PC-3 (cell line): ENCODE measurements around the gene CACNA1H. TPM values are rescaled to one million over a fixed set of nuclear protein-coding genes. Genes with fewer than 3 reads are reported as not detected.
A peak's percentile ranks its signal among the peaks of the same experiment; 100 is the strongest.

Source experiments
- ATAC-seq: fragments of 200-7000 bp; cut with Tn5 transposase; 2 replicates; pipeline ENCODE4 v1.9.1; 2020; ENCODE audit warnings: mild to moderate bottlenecking, moderate library complexity
- BruUV-seq: library from RNA; stranded (reverse); fragments of 400-500 nt; replicated peaks from 2 replicates; lab custom pipeline; 2021; lab: Mats Ljungman, UMichigan
- CTCF ChIA-PET: fragments of 300-600 bp; sonication (Branson Sonifier 250); formaldehyde crosslinking; loops from one replicate; lab custom pipeline; 2022; ENCODE audit warnings: antibody characterized with exemption; lab: Charles Lee
- POLR2A ChIA-PET: fragments of 300-600 bp; sonication (Branson Sonifier 250); formaldehyde crosslinking; loops from one replicate; lab custom pipeline; 2022; ENCODE audit warnings: antibody characterized with exemption; ENCODE audit not compliant: unreplicated experiment; lab: Charles Lee
- DNase-seq: peaks from one replicate; pipeline ENCODE4 v3.0.0-alpha.2; 2015
- H2AFZ ChIP-seq: fragments of 300-600 bp; sonication (generic); 2 replicates; pipeline ENCODE4 v1.6.0; 2016; ENCODE audit warnings: antibody characterized with exemption, low read length
- H3F3A ChIP-seq: fragments of 300-600 bp; sonication (generic); one replicate; pipeline ENCODE4 v1.6.0; 2017; ENCODE audit warnings: antibody characterized with exemption, low read length, control low read depth, mild to moderate bottlenecking; ENCODE audit not compliant: unreplicated experiment
- H3K27ac ChIP-seq: fragments of 300-600 bp; sonication (generic); 2 replicates; pipeline ENCODE4 v1.5.1; 2016; ENCODE audit warnings: mild to moderate bottlenecking, low read length
- H3K27me3 ChIP-seq: fragments of 300-600 bp; sonication (generic); 2 replicates; pipeline ENCODE4 v1.6.1; 2016; ENCODE audit warnings: low read length, mixed read lengths
- H3K36me3 ChIP-seq: fragments of 300-600 bp; sonication (generic); 2 replicates; pipeline ENCODE4 v1.6.1; 2016; ENCODE audit warnings: low read depth, mixed run types, low read length, mixed read lengths
- H3K4me1 ChIP-seq: fragments of 300-600 bp; sonication (generic); 2 replicates; pipeline ENCODE4 v1.5.1; 2016; ENCODE audit warnings: low read length; ENCODE audit not compliant: insufficient read depth
- H3K4me2 ChIP-seq: fragments of 300-600 bp; sonication (generic); 2 replicates; pipeline ENCODE4 v1.6.0; 2016; ENCODE audit warnings: low read length
- H3K4me3 ChIP-seq: fragments of 300-600 bp; sonication (generic); 2 replicates; pipeline ENCODE4 v1.5.1; 2016; ENCODE audit warnings: mild to moderate bottlenecking, low read length, mixed read lengths
- H3K79me2 ChIP-seq: fragments of 300-600 bp; sonication (generic); 2 replicates; pipeline ENCODE4 v1.6.1; 2017; ENCODE audit warnings: low read length, mixed read lengths
- H3K9ac ChIP-seq: fragments of 300-600 bp; sonication (generic); 2 replicates; pipeline ENCODE4 v1.6.0; 2016; ENCODE audit warnings: mild to moderate bottlenecking, low read length
- H3K9me2 ChIP-seq: fragments of 300-600 bp; sonication (generic); replicated peaks from 2 replicates; pipeline ENCODE4 v1.6.1; 2016; ENCODE audit warnings: mixed run types, low read length, mixed read lengths
- H3K9me3 ChIP-seq: fragments of 300-600 bp; sonication (generic); 2 replicates; pipeline ENCODE4 v1.6.1; 2016; ENCODE audit warnings: low read length, mixed read lengths
- H4K20me1 ChIP-seq: fragments of 300-600 bp; sonication (generic); 2 replicates; pipeline ENCODE4 v1.6.1; 2016; ENCODE audit warnings: low read length, mixed read lengths
- CTCF ChIP-seq: fragments of 300-600 bp; sonication (generic); conservative IDR thresholded peaks from 2 replicates; pipeline ENCODE4 v1.5.1; 2017; ENCODE audit warnings: antibody characterized with exemption, low read depth, mild to moderate bottlenecking, low read length
- EZH2 ChIP-seq: fragments of 300-600 bp; sonication (generic); IDR thresholded peaks from one replicate; pipeline ENCODE4 v1.6.1; 2017; ENCODE audit warnings: antibody characterized with exemption, mild to moderate bottlenecking, low read length; ENCODE audit not compliant: unreplicated experiment
- EZH2phosphoT487 ChIP-seq: fragments of 300-600 bp; sonication (generic); IDR thresholded peaks from 2 replicates; pipeline ENCODE4 v1.6.1; 2018; ENCODE audit warnings: mild to moderate bottlenecking, antibody characterized with exemption, low read length, borderline replicate concordance
- intact Hi-C: fragments of 100-400 bp; cut with micrococcal nuclease; formaldehyde crosslinking; loops from 2 replicates; pipeline ENCODE4 v1.9.0; 2023
- total RNA-seq: library from RNA; depleted of rRNA; stranded (reverse); fragments of >200 nt; gene quantifications from 2 replicates; pipeline ENCODE4 v1.2.3, GENCODE V29; 2014

CACNA1H gene
- total RNA-seq, 1 experiment from 2014 or later: 4.1 TPM

GRCh38 chr16:1181404-1182315 is 28.8 kb downstream of the CACNA1H start:
- Histone ChIP-seq H3K4me1 (peaks cover 10% of the 10 kb centered on the region), H3K27ac (no peak overlapping the region), H3K9me3 (no peaks in the 10 kb centered on the region), H3K9ac (no peak overlapping the region), H2AFZ (peak overlapping the region; percentile 59; the same call in 1 of the 2 replicates), H3K4me2 (peak overlapping the region; percentile 78), H3K79me2 (no peaks in the 10 kb centered on the region), H3K4me3 (peak overlapping the region; percentile 32; the same call in 1 of the 2 replicates), H3K9me2 (no peaks in the 10 kb centered on the region), H4K20me1 (no peaks in the 10 kb centered on the region), H3F3A (no peaks in the 10 kb centered on the region), H3K36me3 (no peaks in the 10 kb centered on the region), H3K27me3 (no peaks in the 10 kb centered on the region)
- intact Hi-C loops: no loop called here
- TF ChIP-seq CTCF (peak; percentile 39; the same call in 1 of the 2 replicates), EZH2 (no peak)
- DNase-seq: no peak
- ATAC-seq: no peak
- BruUV-seq: no TSS peak
- CTCF ChIA-PET: no interaction called here
- POLR2A ChIA-PET: interaction anchor here (0.6 kb wide), 1 partner anchor 13 kb away, joined by 4 read pairs; no protein-coding TSS in a partner anchor

GRCh38 chr16:1182316-1182671 is 29.4 kb downstream of the CACNA1H start:
- Histone ChIP-seq H3K36me3 (no peaks in the 10 kb centered on the region), H3K4me1 (peaks cover 10% of the 10 kb centered on the region), H3K79me2 (no peaks in the 10 kb centered on the region), H3F3A (no peaks in the 10 kb centered on the region), H3K9me3 (no peaks in the 10 kb centered on the region), H4K20me1 (no peaks in the 10 kb centered on the region), H3K9me2 (no peaks in the 10 kb centered on the region), H3K9ac (no peak overlapping the region), H3K27ac (no peak overlapping the region), H3K27me3 (no peaks in the 10 kb centered on the region), H3K4me3 (peak overlapping the region; percentile 32; the same call in 1 of the 2 replicates), H2AFZ (peak overlapping the region; percentile 59; the same call in 1 of the 2 replicates), H3K4me2 (peak overlapping the region; percentile 78)
- TF ChIP-seq EZH2 (no peak), EZH2phosphoT487 (no peak), CTCF (no peak)
- ATAC-seq (peak; percentile 77), DNase-seq (peak; percentile 25)
- BruUV-seq: no TSS peak
- ChIA-PET CTCF (no interaction called here), POLR2A (interaction anchor here (0.6 kb wide), 1 partner anchor 12 kb away, joined by 4 read pairs; no protein-coding TSS in a partner anchor)
- intact Hi-C loops: no loop called here
